SK-N-SH (cell line): ENCODE results near the gene TM7SF3. TPM values are rescaled to one million over a fixed set of nuclear protein-coding genes. Genes with fewer than 3 reads are reported as not detected.

Experiments used
- CHD2 ChIP-seq: fragments of 150-350 bp; IDR thresholded peaks from 2 replicates; pipeline ENCODE4 v1.6.1; 2018; ENCODE audit warnings: low read length; ENCODE audit not compliant: partially characterized antibody
- CTCF ChIP-seq: fragments of 200-600 bp; sonication (generic); IDR thresholded peaks from 2 replicates; pipeline ENCODE4 v1.6.1; 2017; ENCODE audit warnings: antibody characterized with exemption, mild to moderate bottlenecking, moderate library complexity
- EP300 ChIP-seq, 2 experiments: IDR thresholded peaks; 2 replicates each; pipeline versions ENCODE4 v1.4.0 to v1.6.1; 2012; ENCODE audit warnings: borderline replicate concordance in 1 of 2, low read depth in 1 of 2, low read length in 1 of 2
- EZH2phosphoT487 ChIP-seq: fragments of 200-600 bp; sonication (generic); IDR thresholded peaks from 2 replicates; pipeline ENCODE4 v1.6.1; 2017; ENCODE audit warnings: low read depth, mixed run types, mild to moderate bottlenecking, antibody characterized with exemption, moderate library complexity, borderline replicate concordance
- FOSL2 ChIP-seq: IDR thresholded peaks from 2 replicates; pipeline ENCODE4 v1.4.0; 2012; ENCODE audit warnings: low read depth, mild to moderate bottlenecking, moderate library complexity, borderline replicate concordance
- FOXM1 ChIP-seq: IDR thresholded peaks from 2 replicates; pipeline ENCODE4 v1.4.0; 2012; ENCODE audit warnings: low read depth, mild to moderate bottlenecking
- GATA2 ChIP-seq: sonication (generic); formaldehyde crosslinking; IDR thresholded peaks from 2 replicates; pipeline ENCODE4 v1.5.0; 2020; ENCODE audit warnings: mild to moderate bottlenecking, missing genetic modification reagents
- IRF3 ChIP-seq: fragments of 150-350 bp; IDR thresholded peaks from 2 replicates; pipeline ENCODE4 v1.6.1; 2016; ENCODE audit warnings: mild to moderate bottlenecking, low read depth, low read length
- JUND ChIP-seq: IDR thresholded peaks from 2 replicates; pipeline ENCODE4 v1.4.0; 2012
- MXI1 ChIP-seq: IDR thresholded peaks from 2 replicates; pipeline ENCODE4 v1.6.1; 2012; ENCODE audit warnings: mild to moderate bottlenecking, low read depth, low read length, improper control_type of control experiment
- NFIC ChIP-seq: IDR thresholded peaks from 2 replicates; pipeline ENCODE4 v1.4.0; 2012; ENCODE audit warnings: borderline replicate concordance
- NRF1 ChIP-seq: IDR thresholded peaks from 2 replicates; pipeline ENCODE4 v1.6.1; 2012; ENCODE audit warnings: low read depth, mild to moderate bottlenecking, low read length
- POLR2AphosphoS5 ChIP-seq: IDR thresholded peaks from 2 replicates; pipeline ENCODE4 v1.6.1; 2012; ENCODE audit warnings: low read depth, low read length
- REST ChIP-seq: IDR thresholded peaks from 2 replicates; pipeline ENCODE4 v1.6.1; 2012; ENCODE audit warnings: mild to moderate bottlenecking, low read depth, low read length, moderate library complexity
- RFX5 ChIP-seq: IDR thresholded peaks from 2 replicates; pipeline ENCODE4 v1.6.1; 2012; ENCODE audit warnings: mild to moderate bottlenecking, improper control_type of control experiment, low read length
- RXRA ChIP-seq: IDR thresholded peaks from 2 replicates; pipeline ENCODE4 v1.4.0; 2012; ENCODE audit warnings: low read depth, mild to moderate bottlenecking, borderline replicate concordance
- TAF1 ChIP-seq: IDR thresholded peaks from 2 replicates; pipeline ENCODE4 v1.6.1; 2012; ENCODE audit warnings: low read depth, mild to moderate bottlenecking, low read length, moderate library complexity, borderline replicate concordance
- USF1 ChIP-seq: IDR thresholded peaks from 2 replicates; pipeline ENCODE4 v1.4.0; 2012; ENCODE audit warnings: low read depth, borderline replicate concordance
- USF2 ChIP-seq: fragments of 150-350 bp; IDR thresholded peaks from 2 replicates; pipeline ENCODE4 v1.6.1; 2017; ENCODE audit warnings: antibody characterized with exemption, low read length, low read depth, borderline replicate concordance
- ZBTB33 ChIP-seq: IDR thresholded peaks from 2 replicates; pipeline ENCODE4 v1.4.0; 2012; ENCODE audit warnings: low read depth, borderline replicate concordance
- polyA plus RNA-seq, 3 experiments: library from polyadenylated mRNA; depleted of rRNA; stranded (reverse); fragments of >200 nt; gene quantifications; 2 replicates each; pipeline ENCODE4 v1.2.3, GENCODE V29; 2012

The TM7SF3 gene
- polyA plus RNA-seq, 1 of the 3 experiments (the other 2 are of a cell fraction): 72.1 TPM

GRCh38 chr12:26937863-26938700 is 76.1 kb downstream of the TM7SF3 start, which contains the start of the genes FGFR1OP2 and INTS13 (continued):
- TF ChIP-seq IRF3: no peak
- no peak for TF ChIP-seq CTCF
- TF ChIP-seq POLR2AphosphoS5: peak; percentile 85
- TF ChIP-seq RXRA: no peak
- no peak for TF ChIP-seq USF1
- TF ChIP-seq JUND: no peak
- no peak for TF ChIP-seq USF2
- TF ChIP-seq TAF1: peak; percentile 85
- no peak for TF ChIP-seq FOSL2
- TF ChIP-seq ZBTB33: peak; percentile 97
- TF ChIP-seq REST: no peak; the same call in 1 of the 2 replicates
- no peak for TF ChIP-seq FOXM1
- no peak for TF ChIP-seq GATA2 (CRISPR knock-in tag)
- TF ChIP-seq MXI1: peak; percentile 70; the same call in 1 of the 2 replicates
- TF ChIP-seq RFX5: 0 out of 2 replicates have a peak, but pooled peaks have one; percentile 34
- no peak for TF ChIP-seq NFIC
- TF ChIP-seq CHD2: peak; percentile 99
- no peak; a peak in 1 of 4 replicates for TF ChIP-seq EP300 (IDR thresholded peaks at IDR 0.05; ENCODE audit: borderline replicate concordance in 1 of 2, low read depth in 1 of 2, low read length in 1 of 2)
- no peak for TF ChIP-seq EZH2phosphoT487
- peak; percentile 99 for TF ChIP-seq NRF1
